HCT116 (cell line): Measurements from ENCODE around the gene ATG9A.

Source experiments
- ELF1 ChIP-seq: IDR thresholded peaks from 2 replicates; pipeline ENCODE4 v1.6.1; 2012; ENCODE audit warnings: low read depth, borderline replicate concordance
- POLR2A ChIP-seq: IDR thresholded peaks from 2 replicates; pipeline ENCODE4 v1.7.0; 2011; ENCODE audit warnings: borderline replicate concordance; ENCODE audit not compliant: insufficient read depth, insufficient read length; ENCODE audit errors: extremely low read depth
- POLR2AphosphoS5 ChIP-seq: IDR thresholded peaks from 2 replicates; pipeline ENCODE4 v1.6.1; 2011; ENCODE audit warnings: mild to moderate bottlenecking, low read depth, low read length, moderate library complexity
- ZNF274 ChIP-seq: fragments of 200-500 bp; sonication (Bioruptor generic); IDR thresholded peaks from 2 replicates; pipeline ENCODE4 v1.6.1; 2014; ENCODE audit warnings: mild to moderate bottlenecking, low read depth, low read length, inconsistent platforms
- TF ChIP-seq, protein P1 (sequence below), 3 experiments: fragments of 200-600 bp in 1 of 3; sonication (generic) in 1 of 3; IDR thresholded peaks in 2 of 3; conservative IDR thresholded peaks in 1 of 3; 2 replicates each; pipeline ENCODE4 v1.5.1; 2012 to 2017; ENCODE audit warnings: low read depth in 2 of 3, low read length in 2 of 3, antibody characterized with exemption in 1 of 3, borderline replicate concordance in 1 of 3, control low read depth in 1 of 3, mild to moderate bottlenecking in 1 of 3, mixed read lengths in 1 of 3, mixed run types in 1 of 3, moderate library complexity in 1 of 3; ENCODE audit not compliant: insufficient read depth in 1 of 3
- TF ChIP-seq, protein P2 (sequence below): IDR thresholded peaks from 2 replicates; pipeline ENCODE4 v1.6.1; 2011; ENCODE audit warnings: mild to moderate bottlenecking, low read length, moderate library complexity; ENCODE audit not compliant: insufficient replicate concordance; ENCODE audit errors: extremely low read depth

DNA sequence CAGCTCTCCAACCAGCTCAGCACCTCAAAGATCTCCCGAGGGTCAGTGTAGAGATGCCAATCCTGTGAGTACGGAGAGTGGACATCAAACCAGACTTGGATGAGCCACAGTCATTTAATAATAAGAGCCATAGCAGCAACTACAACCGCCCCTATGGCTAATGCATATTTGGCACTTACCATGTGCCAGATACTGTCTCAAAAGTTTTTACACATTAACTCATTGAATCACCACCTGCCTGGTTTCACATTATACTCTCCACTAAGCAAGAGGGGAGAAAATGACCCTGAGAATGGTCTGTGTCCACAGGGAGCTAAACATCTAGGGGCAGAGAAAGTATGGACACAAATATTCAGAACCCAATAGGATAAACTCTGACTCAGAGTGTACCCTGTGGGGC is 55.3 kb downstream of the ATG9A start:
- TF ChIP-seq POLR2AphosphoS5 (no peak), ELF1 (no peak), POLR2A (no peak), ZNF274 (no peak)
- TF ChIP-seq, protein P1, sequence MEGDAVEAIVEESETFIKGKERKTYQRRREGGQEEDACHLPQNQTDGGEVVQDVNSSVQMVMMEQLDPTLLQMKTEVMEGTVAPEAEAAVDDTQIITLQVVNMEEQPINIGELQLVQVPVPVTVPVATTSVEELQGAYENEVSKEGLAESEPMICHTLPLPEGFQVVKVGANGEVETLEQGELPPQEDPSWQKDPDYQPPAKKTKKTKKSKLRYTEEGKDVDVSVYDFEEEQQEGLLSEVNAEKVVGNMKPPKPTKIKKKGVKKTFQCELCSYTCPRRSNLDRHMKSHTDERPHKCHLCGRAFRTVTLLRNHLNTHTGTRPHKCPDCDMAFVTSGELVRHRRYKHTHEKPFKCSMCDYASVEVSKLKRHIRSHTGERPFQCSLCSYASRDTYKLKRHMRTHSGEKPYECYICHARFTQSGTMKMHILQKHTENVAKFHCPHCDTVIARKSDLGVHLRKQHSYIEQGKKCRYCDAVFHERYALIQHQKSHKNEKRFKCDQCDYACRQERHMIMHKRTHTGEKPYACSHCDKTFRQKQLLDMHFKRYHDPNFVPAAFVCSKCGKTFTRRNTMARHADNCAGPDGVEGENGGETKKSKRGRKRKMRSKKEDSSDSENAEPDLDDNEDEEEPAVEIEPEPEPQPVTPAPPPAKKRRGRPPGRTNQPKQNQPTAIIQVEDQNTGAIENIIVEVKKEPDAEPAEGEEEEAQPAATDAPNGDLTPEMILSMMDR (IDR thresholded peaks at IDR 0.05 in 2 of 3, conservative IDR thresholded peaks at IDR 0.05 in 1 of 3; ENCODE audit: borderline replicate concordance in 1 of 3, insufficient read depth in 1 of 3, low read depth in 2 of 3, low read length in 2 of 3), result no peak
- TF ChIP-seq, protein P2, sequence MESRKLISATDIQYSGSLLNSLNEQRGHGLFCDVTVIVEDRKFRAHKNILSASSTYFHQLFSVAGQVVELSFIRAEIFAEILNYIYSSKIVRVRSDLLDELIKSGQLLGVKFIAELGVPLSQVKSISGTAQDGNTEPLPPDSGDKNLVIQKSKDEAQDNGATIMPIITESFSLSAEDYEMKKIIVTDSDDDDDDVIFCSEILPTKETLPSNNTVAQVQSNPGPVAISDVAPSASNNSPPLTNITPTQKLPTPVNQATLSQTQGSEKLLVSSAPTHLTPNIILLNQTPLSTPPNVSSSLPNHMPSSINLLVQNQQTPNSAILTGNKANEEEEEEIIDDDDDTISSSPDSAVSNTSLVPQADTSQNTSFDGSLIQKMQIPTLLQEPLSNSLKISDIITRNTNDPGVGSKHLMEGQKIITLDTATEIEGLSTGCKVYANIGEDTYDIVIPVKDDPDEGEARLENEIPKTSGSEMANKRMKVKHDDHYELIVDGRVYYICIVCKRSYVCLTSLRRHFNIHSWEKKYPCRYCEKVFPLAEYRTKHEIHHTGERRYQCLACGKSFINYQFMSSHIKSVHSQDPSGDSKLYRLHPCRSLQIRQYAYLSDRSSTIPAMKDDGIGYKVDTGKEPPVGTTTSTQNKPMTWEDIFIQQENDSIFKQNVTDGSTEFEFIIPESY, result no peak
